Measurements from ENCODE around the gene HTN3. TPM values are rescaled to one million over a fixed set of nuclear protein-coding genes. Genes with fewer than 3 reads are reported as not detected.
"Not testable (repeated sequence)": the region's sequence is repeated elsewhere in the genome, so short reads cannot be mapped to it uniquely, and the experiment has no call there.

The HTN3 gene
- total and polyA plus RNA-seq, 9 of the 15 experiments (the other 6 are each of a cell fraction or from before 2014, with no cell fraction given): not detected

- ATAC-seq; DNase-seq (ENCODE audit: extremely low read depth in 1 of 4, low spot score in 3 of 4); H3K9me3 ChIP-seq (replicated peaks; ENCODE audit: control insufficient read depth, insufficient read depth, low read depth, low read length); BruUV-seq (replicated peaks); H3K4me2 ChIP-seq (ENCODE audit: insufficient read depth, low read length); H2AFZ ChIP-seq (ENCODE audit: low read depth, low read length); H3K27ac ChIP-seq (ENCODE audit: extremely low read depth, low read depth, low read length); H3K79me2 ChIP-seq (ENCODE audit: control insufficient read depth, insufficient read depth, low read length); CTCF ChIA-PET (ENCODE audit: low intra/inter-chr PET ratio); H4K20me1 ChIP-seq (replicated peaks; ENCODE audit: control insufficient read depth, insufficient read depth, low read length); FAIRE-seq; H3K9me1 ChIP-seq (ENCODE audit: control insufficient read depth, insufficient read depth, low read length); in situ Hi-C loops (cut with MboI); H3K4me3 ChIP-seq; H3K27me3 ChIP-seq (ENCODE audit: control insufficient read depth in 2 of 2, insufficient read depth in 2 of 2, low read length in 2 of 2); intact Hi-C loops (cut with micrococcal nuclease); H3K9ac ChIP-seq (ENCODE audit: insufficient read depth in 1 of 2, low read depth in 2 of 2, low read length in 2 of 2); H3K4me1 ChIP-seq (replicated peaks in 1 of 2; ENCODE audit: control insufficient read depth in 2 of 2, insufficient read depth in 2 of 2, low read length in 2 of 2); POLR2A ChIA-PET; H3K36me3 ChIP-seq (ENCODE audit: control insufficient read depth, insufficient read depth, low read length): not testable (repeated sequence)
- 25% methylated on average over 1 of the region's 1 CpG for WGBS (ENCODE audit: insufficient coverage, low coverage, missing lambda C conversion rate)
Observed at GRCh38 chr4:70056534-70056933, 28.3 kb downstream of the HTN3 start.

- Histone ChIP-seq H3K4me1 (replicated peaks in 1 of 2; ENCODE audit: control insufficient read depth in 2 of 2, insufficient read depth in 2 of 2, low read length in 2 of 2) (no peaks in the 10 kb centered on the region), H3K36me3 (ENCODE audit: control insufficient read depth, insufficient read depth, low read length) (no peaks in the 10 kb centered on the region), H3K9ac (ENCODE audit: insufficient read depth in 1 of 2, low read depth in 2 of 2, low read length in 2 of 2) (no peak overlapping the region), H3K27ac (ENCODE audit: extremely low read depth, low read depth, low read length) (no peak overlapping the region), H3K4me2 (ENCODE audit: insufficient read depth, low read length) (no peak overlapping the region), H4K20me1 (replicated peaks; ENCODE audit: control insufficient read depth, insufficient read depth, low read length) (no peaks in the 10 kb centered on the region), H3K27me3 (ENCODE audit: control insufficient read depth in 2 of 2, insufficient read depth in 2 of 2, low read length in 2 of 2) (no peaks in the 10 kb centered on the region), H3K9me1 (ENCODE audit: control insufficient read depth, insufficient read depth, low read length) (no peaks in the 10 kb centered on the region), H3K4me3 (no peak overlapping the region), H2AFZ (ENCODE audit: low read depth, low read length) (no peak overlapping the region), H3K79me2 (ENCODE audit: control insufficient read depth, insufficient read depth, low read length) (no peaks in the 10 kb centered on the region), H3K9me3 (replicated peaks; ENCODE audit: control insufficient read depth, insufficient read depth, low read depth, low read length) (no peaks in the 10 kb centered on the region)
- CTCF ChIA-PET (ENCODE audit: low intra/inter-chr PET ratio): no interaction called here
- WGBS (ENCODE audit: insufficient coverage, low coverage, missing lambda C conversion rate): 0% methylated on average over 1 of the region's 1 CpG
- POLR2A ChIA-PET: no interaction called here
- no TSS peak for BruUV-seq (replicated peaks)
- in situ Hi-C loops (cut with MboI): no loop called here
- DNase-seq (ENCODE audit: extremely low read depth in 1 of 4, low spot score in 3 of 4): no peak
- intact Hi-C loops (cut with micrococcal nuclease): no loop called here
- FAIRE-seq: no peak
- no peak for ATAC-seq
- TF ChIP-seq TARDBP (IDR thresholded peaks at IDR 0.05): no peak
- TF ChIP-seq ZNF253 (CRISPR knock-in tag; conservative IDR thresholded peaks at IDR 0.05): no peak
- no peak for TF ChIP-seq CBX5 (IDR thresholded peaks at IDR 0.05; ENCODE audit: borderline replicate concordance, low read depth)
- TF ChIP-seq CSDE1 (IDR thresholded peaks at IDR 0.05): no peak
- no peak for TF ChIP-seq SPI1 (IDR thresholded peaks at IDR 0.05; ENCODE audit: borderline replicate concordance, low read depth, low read length)
- TF ChIP-seq ZNF639 (CRISPR knock-in tag; conservative IDR thresholded peaks at IDR 0.05 in 1 of 2, IDR thresholded peaks at IDR 0.05 in 1 of 2): no peak
- TF ChIP-seq ATF3 (IDR thresholded peaks at IDR 0.05): no peak
- no peak for TF ChIP-seq ATF3 (CRISPR knock-in tag; conservative IDR thresholded peaks at IDR 0.05)
- no peak for TF ChIP-seq STAT6 (CRISPR knock-in tag; IDR thresholded peaks at IDR 0.05)
Observed at GRCh38 chr4:70057651-70058050, 29.4 kb downstream of the HTN3 start.
